ENCODE measurements around the gene ZNF432.

The ZNF432 gene

GRCh38 chr19:52007806-52008557 is 40.7 kb downstream of the ZNF432 start, which contains the start of gene ZNF615:
Gene ZNF615, minus strand, starts transcription at chr19:52008211. Its CDS starts 4,500 bp downstream, at chr19:52003711.
- peak; percentile 74 to 79 for DNase-seq (ENCODE audit: low read depth in 2 of 2)

- DNase-seq (ENCODE audit: low read depth in 2 of 2) = no peak
Measured at GRCh38 chr19:52007451-52007805, 41.2 kb downstream of the ZNF432 start.

- no peak for DNase-seq (ENCODE audit: low read depth in 2 of 2)
Measured at GRCh38 chr19:51994048-51994644, 54.5 kb downstream of the ZNF432 start.

- no peak for DNase-seq (ENCODE audit: low read depth in 2 of 2)
Measured at GRCh38 chr19:51993422-51993821, 55.2 kb downstream of the ZNF432 start.

- DNase-seq (ENCODE audit: low read depth in 2 of 2) = peak; percentile 69 to 71
Measured at GRCh38 chr19:51986309-51987291, 62.0 kb downstream of the ZNF432 start, which contains the start of gene ZNF350. Gene ZNF350, minus strand, starts transcription at chr19:51986840. Its CDS starts 12,480 bp downstream, at chr19:51974360.

GRCh38 chr19:51983361-51983760 is 65.3 kb downstream of the ZNF432 start:
- no peak for DNase-seq (ENCODE audit: low read depth in 2 of 2)
